Liver (tissue), 9 donors: Measurements from ENCODE around the gene PRG3. TPM values are rescaled to one million over a fixed set of nuclear protein-coding genes. Genes with fewer than 3 reads are reported as not detected.

Experiments used
- DNase-seq: peaks from one replicate; pipeline ENCODE4 v3.0.0-alpha.2; 2017; ENCODE audit warnings: low spot score
- H3K27ac ChIP-seq, 2 donors: one replicate each; pipeline ENCODE4 v1.7.0; 2013; ENCODE audit warnings: inconsistent platforms in 2 of 2, low read length in 2 of 2, control low read depth in 1 of 2, low read depth in 1 of 2, mild to moderate bottlenecking in 1 of 2
- H3K27me3 ChIP-seq, 4 donors: one replicate each; pipeline versions ENCODE4 v1.6.1 to v1.7.0; 2013; ENCODE audit warnings: low read length in 3 of 4, inconsistent platforms in 1 of 4, mild to moderate bottlenecking in 1 of 4, moderate library complexity in 1 of 4; ENCODE audit not compliant: control insufficient read depth in 4 of 4, insufficient read depth in 4 of 4
- H3K36me3 ChIP-seq, 4 donors: one replicate each; pipeline versions ENCODE4 v1.6.1 to v1.7.0; 2013; ENCODE audit warnings: low read length in 3 of 4, mild to moderate bottlenecking in 3 of 4, low read depth in 1 of 4, moderate library complexity in 1 of 4; ENCODE audit not compliant: control insufficient read depth in 4 of 4, insufficient read depth in 3 of 4
- H3K4me1 ChIP-seq, 4 donors: one replicate each; pipeline versions ENCODE4 v1.6.1 to v1.7.0; 2013; ENCODE audit warnings: low read length in 3 of 4, mild to moderate bottlenecking in 3 of 4, moderate library complexity in 1 of 4; ENCODE audit not compliant: control insufficient read depth in 4 of 4, insufficient read depth in 4 of 4
- H3K4me3 ChIP-seq, 3 donors: one replicate each; pipeline versions ENCODE4 v1.6.1 to v1.7.0; 2013; ENCODE audit warnings: low read length in 3 of 3, control low read depth in 1 of 3, low read depth in 1 of 3, mild to moderate bottlenecking in 1 of 3
- H3K9ac ChIP-seq, 2 donors: one replicate each; pipeline ENCODE4 v1.7.0; 2013; ENCODE audit warnings: low read length in 2 of 2, mild to moderate bottlenecking in 2 of 2, moderate library complexity in 2 of 2, control low read depth in 1 of 2, low read depth in 1 of 2
- H3K9me3 ChIP-seq, 4 donors: one replicate each; pipeline versions ENCODE4 v1.6.1 to v1.7.0; 2013; ENCODE audit warnings: low read length in 3 of 4; ENCODE audit not compliant: control insufficient read depth in 4 of 4
- ATF3 ChIP-seq: IDR thresholded peaks from 2 replicates; pipeline ENCODE4 v1.6.1; 2016; ENCODE audit warnings: antibody characterized with exemption
- EGR1 ChIP-seq, 2 donors: IDR thresholded peaks; 2 replicates each; pipeline ENCODE4 v1.6.1; 2016 to 2018; ENCODE audit warnings: antibody characterized with exemption in 2 of 2, low read depth in 2 of 2
- FOXA1 ChIP-seq: IDR thresholded peaks from 2 replicates; pipeline ENCODE4 v1.6.1; 2016; ENCODE audit warnings: antibody characterized with exemption
- GABPA ChIP-seq, 2 donors: IDR thresholded peaks in 1 of 2; conservative IDR thresholded peaks in 1 of 2; 2 replicates each; pipeline ENCODE4 v1.6.1; 2016; ENCODE audit warnings: antibody characterized with exemption in 2 of 2, mild to moderate bottlenecking in 1 of 2, moderate library complexity in 1 of 2
- HNF4A ChIP-seq, 2 donors: conservative IDR thresholded peaks; 2 replicates each; pipeline ENCODE4 v1.6.1; 2016; ENCODE audit warnings: antibody characterized with exemption in 2 of 2, mild to moderate bottlenecking in 2 of 2
- HNF4G ChIP-seq: IDR thresholded peaks from 2 replicates; pipeline ENCODE4 v1.6.1; 2016; ENCODE audit warnings: antibody characterized with exemption
- JUND ChIP-seq, 2 donors: IDR thresholded peaks; 2 replicates each; pipeline ENCODE4 v1.6.1; 2016; ENCODE audit warnings: antibody characterized with exemption in 2 of 2
- NR2F2 ChIP-seq: IDR thresholded peaks from 2 replicates; pipeline ENCODE4 v1.6.1; 2016; ENCODE audit warnings: antibody characterized with exemption
- RAD21 ChIP-seq, 2 donors: IDR thresholded peaks; 2 replicates each; pipeline ENCODE4 v1.6.1; 2016; ENCODE audit warnings: antibody characterized with exemption in 2 of 2, mild to moderate bottlenecking in 2 of 2
- REST ChIP-seq: IDR thresholded peaks from 2 replicates; pipeline ENCODE4 v1.6.1; 2016; ENCODE audit warnings: antibody characterized with exemption, mild to moderate bottlenecking
- SP1 ChIP-seq: IDR thresholded peaks from 2 replicates; pipeline ENCODE4 v1.6.1; 2018; ENCODE audit warnings: antibody characterized with exemption, mild to moderate bottlenecking
- TAF1 ChIP-seq: conservative IDR thresholded peaks from 2 replicates; pipeline ENCODE4 v1.6.1; 2016; ENCODE audit warnings: antibody characterized with exemption, mild to moderate bottlenecking
- YY1 ChIP-seq: IDR thresholded peaks from 2 replicates; pipeline ENCODE4 v1.6.1; 2016; ENCODE audit warnings: antibody characterized with exemption, mild to moderate bottlenecking
- WGBS: extraction: QIAGEN DNeasy Blood & Tissue Kit; methylation state at CpG from one replicate; pipeline ENCODE4 v1.1.7; 2013; 5-methylcytosine and 5-hydroxymethylcytosine counted together
- polyA plus RNA-seq, 2 donors: library from polyadenylated mRNA; stranded (reverse) in 1 of 2; unstranded in 1 of 2; fragments of 200-250 nt in 1 of 2; fragments of >200 nt in 1 of 2; fragmentation: Nextera tagmentation in 1 of 2; extraction: Ambion mirVana in 1 of 2; gene quantifications; one replicate each; pipeline versions ENCODE4 v1.2.1 to v1.2.3, GENCODE V29; 2013 to 2015
- total RNA-seq, 2 donors: library from RNA; depleted of rRNA; stranded (reverse); fragments of >200 nt; gene quantifications; one replicate each; pipeline ENCODE4 v1.2.3, GENCODE V29; 2014
- TF ChIP-seq, protein P1 (sequence below): IDR thresholded peaks from 2 replicates; pipeline ENCODE4 v1.6.1; 2016; ENCODE audit warnings: antibody characterized with exemption
- donor health status: healthy.
- donor health status: healthy.
- donor health status: healthy.
- donor health status: healthy.
- donor health status: healthy.

The PRG3 gene
- total and polyA plus RNA-seq, 4 donors: 0.22 to 4.9 TPM; not detected in 2

- Histone ChIP-seq H3K9me3 (no peaks in the 10 kb centered on the region), H3K27ac (no peak overlapping the region), H3K9ac (no peak overlapping the region), H3K36me3 (no peaks in the 10 kb centered on the region), H3K4me1 (peaks cover 0 to 8% (median 2%) of the 10 kb centered on the region in 4 donors), H3K27me3 (no peaks in the 10 kb centered on the region), H3K4me3 (no peak overlapping the region)
- WGBS: 96% methylated on average over 8 of the region's 8 CpGs
- no peak for DNase-seq
- TF ChIP-seq GABPA (IDR thresholded peaks at IDR 0.05 in 1 of 2, conservative IDR thresholded peaks at IDR 0.05 in 1 of 2): no peak
- TF ChIP-seq HNF4G: no peak
- TF ChIP-seq TAF1: no peak
- TF ChIP-seq FOXA1: no peak
- TF ChIP-seq REST: no peak
- no peak for TF ChIP-seq EGR1 (IDR thresholded peaks at IDR 0.05; ENCODE audit: low read depth in 2 of 2)
- no peak for TF ChIP-seq HNF4A (conservative IDR thresholded peaks at IDR 0.05)
- TF ChIP-seq ATF3: no peak
- no peak for TF ChIP-seq RAD21 (IDR thresholded peaks at IDR 0.05)
- TF ChIP-seq, protein P1, sequence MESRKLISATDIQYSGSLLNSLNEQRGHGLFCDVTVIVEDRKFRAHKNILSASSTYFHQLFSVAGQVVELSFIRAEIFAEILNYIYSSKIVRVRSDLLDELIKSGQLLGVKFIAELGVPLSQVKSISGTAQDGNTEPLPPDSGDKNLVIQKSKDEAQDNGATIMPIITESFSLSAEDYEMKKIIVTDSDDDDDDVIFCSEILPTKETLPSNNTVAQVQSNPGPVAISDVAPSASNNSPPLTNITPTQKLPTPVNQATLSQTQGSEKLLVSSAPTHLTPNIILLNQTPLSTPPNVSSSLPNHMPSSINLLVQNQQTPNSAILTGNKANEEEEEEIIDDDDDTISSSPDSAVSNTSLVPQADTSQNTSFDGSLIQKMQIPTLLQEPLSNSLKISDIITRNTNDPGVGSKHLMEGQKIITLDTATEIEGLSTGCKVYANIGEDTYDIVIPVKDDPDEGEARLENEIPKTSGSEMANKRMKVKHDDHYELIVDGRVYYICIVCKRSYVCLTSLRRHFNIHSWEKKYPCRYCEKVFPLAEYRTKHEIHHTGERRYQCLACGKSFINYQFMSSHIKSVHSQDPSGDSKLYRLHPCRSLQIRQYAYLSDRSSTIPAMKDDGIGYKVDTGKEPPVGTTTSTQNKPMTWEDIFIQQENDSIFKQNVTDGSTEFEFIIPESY: no peak
- no peak for TF ChIP-seq SP1
- no peak for TF ChIP-seq NR2F2
- no peak for TF ChIP-seq YY1
Observed at GRCh38 chr11:57360991-57361390, 20.0 kb downstream of the PRG3 start.

DNA sequence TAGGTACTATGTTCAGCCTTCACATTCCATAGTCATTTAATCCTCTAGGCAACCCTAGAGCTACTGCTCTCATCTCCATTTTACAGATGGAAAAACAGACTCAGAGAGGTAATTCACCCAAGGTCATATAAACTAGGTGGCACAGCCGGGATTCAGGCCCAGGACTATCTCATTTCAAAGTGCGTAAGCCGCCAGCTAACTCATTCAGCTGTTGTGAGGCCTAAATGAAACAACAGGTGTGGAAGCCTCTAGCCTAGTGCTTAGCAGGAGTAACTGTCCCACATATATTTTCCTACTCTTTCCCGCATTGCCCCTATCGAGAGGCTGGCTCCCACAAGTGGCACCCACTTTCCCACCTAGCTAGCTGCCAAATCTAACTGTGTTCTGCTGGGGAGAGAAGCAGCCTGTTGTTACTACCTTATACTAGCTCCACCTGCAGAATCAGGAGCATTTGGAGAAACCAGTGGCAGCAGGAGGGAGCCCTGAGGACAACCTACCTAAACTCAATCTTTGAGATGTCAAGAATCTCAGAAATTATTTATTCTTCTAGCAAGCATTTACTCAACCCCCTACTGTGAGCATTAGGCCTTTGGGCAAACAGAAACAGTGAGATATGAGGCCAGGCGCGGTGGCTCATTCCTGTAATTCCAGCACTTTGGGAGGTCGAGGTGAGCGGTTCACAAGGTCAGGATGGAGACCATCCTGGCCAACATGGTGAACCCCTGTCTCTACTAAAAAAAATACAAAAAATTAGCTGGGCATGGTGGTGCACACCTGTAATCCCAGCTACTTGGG lies 20.9 kb downstream of the PRG3 start:
- peak; percentile 19 for TF ChIP-seq NR2F2
- TF ChIP-seq EGR1 (IDR thresholded peaks at IDR 0.05; ENCODE audit: low read depth in 2 of 2): no peak
- TF ChIP-seq HNF4A (conservative IDR thresholded peaks at IDR 0.05): no peak
- TF ChIP-seq JUND (IDR thresholded peaks at IDR 0.05): no peak
- TF ChIP-seq RAD21 (IDR thresholded peaks at IDR 0.05): no peak
- no peaks in the 10 kb centered on the region for H3K9me3 ChIP-seq
- 90% methylated on average over 9 of the region's 9 CpGs for WGBS
- H3K36me3 ChIP-seq: no peaks in the 10 kb centered on the region
- H3K27ac ChIP-seq: no peak overlapping the region
- H3K4me1 ChIP-seq: peaks cover 0 to 9% (median 2%) of the 10 kb centered on the region in 4 donors
- H3K4me3 ChIP-seq: no peak overlapping the region
- no peaks in the 10 kb centered on the region for H3K27me3 ChIP-seq
- no peak for DNase-seq
- H3K9ac ChIP-seq: no peak overlapping the region
